Neuron (in vitro differentiated cells): ENCODE results near the gene USP4.

Experiments
- H2AFZ ChIP-seq: one replicate; pipeline ENCODE4 v1.6.1; 2013; ENCODE audit warnings: low read depth, mild to moderate bottlenecking, inconsistent platforms, low read length, moderate library complexity
- H3K27me3 ChIP-seq: one replicate; pipeline ENCODE4 v1.6.1; 2013; ENCODE audit warnings: low read length; ENCODE audit not compliant: insufficient read depth
- H3K36me3 ChIP-seq: one replicate; pipeline ENCODE4 v1.6.1; 2013; ENCODE audit warnings: low read length; ENCODE audit not compliant: insufficient read depth
- H3K4me1 ChIP-seq: one replicate; pipeline ENCODE4 v1.6.1; 2013; ENCODE audit warnings: low read length; ENCODE audit not compliant: insufficient read depth
- H3K4me3 ChIP-seq: 2 replicates; pipeline ENCODE4 v1.5.1; 2013; ENCODE audit warnings: mild to moderate bottlenecking, low read length, moderate library complexity
- H3K9me3 ChIP-seq: one replicate; pipeline ENCODE4 v1.6.1; 2013; ENCODE audit warnings: low read length

USP4 gene

DNA sequence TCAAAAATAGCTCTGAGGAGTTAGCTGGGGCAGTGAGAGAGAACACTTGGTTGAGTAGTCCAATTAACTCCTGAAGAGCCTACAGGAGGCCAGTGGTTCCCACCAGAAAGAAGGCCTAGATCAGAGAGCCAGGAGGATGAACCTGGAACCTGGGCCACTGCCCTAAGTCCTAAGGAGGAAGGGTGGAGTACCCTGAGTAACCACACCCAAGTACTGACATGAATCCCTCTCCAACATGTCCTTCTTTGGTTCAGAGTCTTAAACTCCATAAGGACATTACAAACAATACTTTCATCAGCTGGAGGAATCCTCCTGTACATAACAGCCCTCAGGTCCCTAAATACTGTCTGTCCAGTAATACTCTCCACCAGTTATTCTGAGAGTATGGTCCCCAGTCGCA lies 37.2 kb downstream of the USP4 start:
- Histone ChIP-seq H3K27me3 (no peaks in the 10 kb centered on the region), H2AFZ (no peak overlapping the region), H3K36me3 (peaks cover 70% of the 10 kb centered on the region), H3K4me1 (no peaks in the 10 kb centered on the region), H3K4me3 (no peak overlapping the region), H3K9me3 (peaks cover 5% of the 10 kb centered on the region)

DNA sequence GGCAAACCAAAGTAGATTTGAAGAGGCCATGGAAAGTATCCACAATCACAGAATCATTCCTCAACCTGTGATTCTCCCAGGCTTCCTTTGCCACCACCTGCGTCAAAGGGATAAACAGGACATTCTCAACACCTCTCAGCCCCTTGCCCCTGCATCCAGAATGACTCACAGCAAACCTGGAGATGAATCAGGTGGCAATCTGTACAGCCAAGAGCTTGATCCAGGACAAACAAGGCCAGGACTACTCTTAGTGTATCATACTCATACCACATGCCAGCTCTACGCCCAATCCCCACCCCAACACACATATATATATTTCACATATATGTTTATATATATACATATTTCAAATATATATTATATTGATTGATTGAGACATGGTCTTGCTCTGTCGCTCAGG lies 39.3 kb downstream of the USP4 start:
- Histone ChIP-seq H3K4me3 (no peak overlapping the region), H3K4me1 (no peaks in the 10 kb centered on the region), H3K27me3 (no peaks in the 10 kb centered on the region), H3K9me3 (peaks cover 5% of the 10 kb centered on the region), H2AFZ (no peak overlapping the region), H3K36me3 (peaks cover 74% of the 10 kb centered on the region)

DNA sequence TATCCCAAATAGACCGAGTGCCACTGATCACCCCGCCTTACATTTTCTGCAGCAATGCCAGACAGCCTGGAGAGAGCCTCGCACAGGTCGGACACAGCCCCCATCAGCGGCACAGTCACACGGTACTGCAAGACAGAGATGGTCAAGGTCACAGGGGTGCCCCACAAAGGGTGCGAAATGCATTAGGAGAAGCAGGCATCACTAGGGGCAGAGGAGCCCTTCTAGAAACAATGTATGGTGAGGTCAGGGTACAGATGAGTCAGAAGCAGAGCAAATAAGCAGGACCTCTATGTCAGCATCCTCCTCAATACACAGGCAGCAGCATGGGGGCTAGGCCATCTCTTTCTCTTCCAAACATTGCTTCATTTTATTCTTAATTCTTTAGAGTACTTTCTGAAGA lies 41.3 kb downstream of the USP4 start:
- Histone ChIP-seq H2AFZ (no peak overlapping the region), H3K36me3 (peaks cover 76% of the 10 kb centered on the region), H3K27me3 (no peaks in the 10 kb centered on the region), H3K4me1 (no peaks in the 10 kb centered on the region), H3K9me3 (peaks cover 5% of the 10 kb centered on the region), H3K4me3 (no peak overlapping the region)

DNA sequence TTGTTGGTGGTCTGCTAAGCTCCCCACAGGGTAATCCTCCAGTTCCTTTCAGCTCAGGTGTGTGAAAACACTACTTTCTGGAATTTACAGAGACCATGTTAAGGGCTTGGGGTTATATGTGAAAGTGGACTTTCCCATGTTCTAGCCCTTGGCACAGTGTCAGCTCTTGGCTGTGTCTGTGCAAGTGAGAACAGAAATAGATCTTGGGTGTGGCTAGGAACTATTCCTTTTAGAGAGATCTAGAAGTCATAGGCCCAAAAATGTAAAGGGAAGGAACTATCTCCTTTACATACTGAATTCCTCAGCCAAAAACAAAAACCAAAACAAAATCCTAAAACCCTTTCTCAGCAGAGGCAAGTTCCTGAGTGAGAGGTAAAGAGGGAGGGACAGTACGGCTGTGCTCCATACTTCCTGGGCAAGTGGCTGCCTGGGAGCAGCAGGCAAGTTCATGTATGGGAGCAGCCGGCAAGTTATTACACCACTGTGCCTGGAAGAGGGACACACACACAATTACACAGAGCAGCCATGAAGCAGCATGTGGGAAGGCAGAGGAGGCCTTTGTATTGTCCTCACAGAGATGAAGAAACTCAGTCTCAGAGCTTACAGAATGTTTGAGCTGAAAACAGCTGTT lies 43.0 kb downstream of the USP4 start:
- peaks cover 5% of the 10 kb centered on the region for H3K9me3 ChIP-seq
- peaks cover 75% of the 10 kb centered on the region for H3K36me3 ChIP-seq
- H3K27me3 ChIP-seq = no peaks in the 10 kb centered on the region
- no peak overlapping the region for H3K4me3 ChIP-seq
- no peak overlapping the region for H2AFZ ChIP-seq
- no peaks in the 10 kb centered on the region for H3K4me1 ChIP-seq

DNA sequence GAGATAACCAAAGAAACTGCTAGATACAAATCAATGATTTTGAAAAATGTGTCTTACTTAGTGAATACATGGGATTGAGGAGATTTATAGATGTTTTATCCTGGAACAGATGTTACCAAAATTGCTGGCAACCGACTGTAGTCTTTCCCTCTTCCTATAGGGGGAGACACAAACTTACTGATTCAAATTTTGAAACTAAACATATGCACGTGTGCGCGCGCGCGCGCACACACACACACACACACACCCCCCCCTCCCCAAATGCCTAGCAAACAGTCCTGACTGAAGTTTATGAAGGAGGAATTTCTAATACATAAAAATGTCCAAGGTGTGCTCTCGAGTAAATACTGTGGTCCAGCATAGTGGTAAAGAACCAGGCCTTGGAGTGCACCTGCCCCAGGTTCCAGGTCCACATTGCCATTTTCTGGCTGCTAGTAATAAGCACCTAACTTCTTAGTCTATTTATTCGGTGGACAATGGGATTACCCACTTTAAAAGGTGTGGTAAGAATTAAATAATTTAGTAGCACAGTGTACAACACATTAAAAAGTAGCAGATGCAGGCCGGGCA lies 44.3 kb downstream of the USP4 start:
- no peaks in the 10 kb centered on the region for H3K27me3 ChIP-seq

GRCh38 chr3:49294343-49294742 lies 45.5 kb downstream of the USP4 start:
- no peaks in the 10 kb centered on the region for H3K9me3 ChIP-seq
- peaks cover 74% of the 10 kb centered on the region for H3K36me3 ChIP-seq
- H3K4me1 ChIP-seq = no peaks in the 10 kb centered on the region
- H3K27me3 ChIP-seq = no peaks in the 10 kb centered on the region
- no peak overlapping the region for H3K4me3 ChIP-seq
- H2AFZ ChIP-seq = no peak overlapping the region

More for the DNA sequence above, 44.3 kb downstream of the USP4 start:
- Histone ChIP-seq H3K36me3 (peaks cover 72% of the 10 kb centered on the region), H3K4me1 (no peaks in the 10 kb centered on the region), H2AFZ (no peak overlapping the region), H3K9me3 (peaks cover 2% of the 10 kb centered on the region), H3K4me3 (no peak overlapping the region)

- Histone ChIP-seq H3K4me3 (no peak overlapping the region), H2AFZ (no peak overlapping the region), H3K36me3 (peaks cover 68% of the 10 kb centered on the region), H3K4me1 (no peaks in the 10 kb centered on the region), H3K27me3 (no peaks in the 10 kb centered on the region), H3K9me3 (peaks cover 2% of the 10 kb centered on the region)
These were observed 55.9 kb downstream of the USP4 start for GRCh38 chr3:49283997-49284396.

DNA sequence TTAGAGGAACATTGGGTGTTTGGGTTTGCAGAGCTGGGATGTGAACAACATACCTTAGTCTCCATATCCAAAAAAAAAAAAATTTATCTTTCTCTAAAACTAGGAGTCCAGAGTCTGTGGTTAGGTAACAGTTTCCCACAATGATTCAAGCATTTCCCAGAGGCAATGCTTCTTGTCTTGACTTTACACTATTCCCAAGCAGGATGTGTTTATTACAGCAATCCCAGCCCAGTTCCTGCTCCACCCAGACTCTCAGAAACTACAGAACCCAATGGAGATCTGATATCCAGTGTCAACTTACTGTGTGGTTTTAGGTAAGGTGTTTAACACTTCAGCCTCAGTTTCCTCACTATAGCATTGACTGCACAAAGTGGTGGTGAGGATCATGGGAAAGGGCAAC lies 60.5 kb downstream of the USP4 start:
- no peak overlapping the region for H3K4me3 ChIP-seq
- H3K36me3 ChIP-seq = peaks cover 57% of the 10 kb centered on the region
- H3K27me3 ChIP-seq = no peaks in the 10 kb centered on the region
- no peak overlapping the region for H2AFZ ChIP-seq
- peaks cover 2% of the 10 kb centered on the region for H3K9me3 ChIP-seq
- H3K4me1 ChIP-seq = no peaks in the 10 kb centered on the region

DNA sequence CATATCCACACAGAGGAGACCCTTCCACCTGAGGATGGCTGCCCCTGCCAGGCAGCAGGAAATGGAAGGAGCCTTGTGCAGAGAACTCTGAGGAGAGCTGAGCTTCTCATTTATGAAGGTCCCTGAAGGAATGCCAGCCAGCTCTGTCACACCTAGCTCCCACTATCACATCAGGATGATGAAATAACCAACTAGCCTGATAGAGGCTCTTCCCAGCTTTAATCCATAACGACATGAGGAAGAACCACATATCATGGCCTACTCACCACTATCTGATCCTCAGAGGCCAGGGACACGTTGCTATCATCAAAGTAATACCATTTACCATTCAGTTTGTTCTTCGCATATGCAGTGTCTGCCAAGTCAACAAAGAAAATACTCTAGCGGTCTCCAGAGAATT lies 61.3 kb downstream of the USP4 start:
- H3K9me3 ChIP-seq = peaks cover 2% of the 10 kb centered on the region
- peaks cover 49% of the 10 kb centered on the region for H3K36me3 ChIP-seq
- no peak overlapping the region for H3K4me3 ChIP-seq
- no peak overlapping the region for H2AFZ ChIP-seq
- H3K4me1 ChIP-seq = no peaks in the 10 kb centered on the region
- no peaks in the 10 kb centered on the region for H3K27me3 ChIP-seq

GRCh38 chr3:49277383-49277775 lies 62.5 kb downstream of the USP4 start:
- Histone ChIP-seq H2AFZ (no peak overlapping the region), H3K27me3 (no peaks in the 10 kb centered on the region), H3K36me3 (peaks cover 45% of the 10 kb centered on the region), H3K9me3 (no peaks in the 10 kb centered on the region), H3K4me3 (no peak overlapping the region), H3K4me1 (no peaks in the 10 kb centered on the region)

GRCh38 chr3:49276475-49277382 lies 63.1 kb downstream of the USP4 start, which contains the start of gene C3orf62:
TSS of gene C3orf62 (minus strand) at chr3:49277232. CDS start at chr3:49276872, 360 bp downstream.
- H3K4me3 ChIP-seq = no peak within 1 kb of the TSS
- H3K36me3 ChIP-seq = peaks cover 45% of the 10 kb centered on the region
- H2AFZ ChIP-seq = no peak within 1 kb of the TSS
- H3K9me3 ChIP-seq = no peaks in the 10 kb centered on the region
- H3K4me1 ChIP-seq = no peaks in the 10 kb centered on the region
- no peaks in the 10 kb centered on the region for H3K27me3 ChIP-seq

DNA sequence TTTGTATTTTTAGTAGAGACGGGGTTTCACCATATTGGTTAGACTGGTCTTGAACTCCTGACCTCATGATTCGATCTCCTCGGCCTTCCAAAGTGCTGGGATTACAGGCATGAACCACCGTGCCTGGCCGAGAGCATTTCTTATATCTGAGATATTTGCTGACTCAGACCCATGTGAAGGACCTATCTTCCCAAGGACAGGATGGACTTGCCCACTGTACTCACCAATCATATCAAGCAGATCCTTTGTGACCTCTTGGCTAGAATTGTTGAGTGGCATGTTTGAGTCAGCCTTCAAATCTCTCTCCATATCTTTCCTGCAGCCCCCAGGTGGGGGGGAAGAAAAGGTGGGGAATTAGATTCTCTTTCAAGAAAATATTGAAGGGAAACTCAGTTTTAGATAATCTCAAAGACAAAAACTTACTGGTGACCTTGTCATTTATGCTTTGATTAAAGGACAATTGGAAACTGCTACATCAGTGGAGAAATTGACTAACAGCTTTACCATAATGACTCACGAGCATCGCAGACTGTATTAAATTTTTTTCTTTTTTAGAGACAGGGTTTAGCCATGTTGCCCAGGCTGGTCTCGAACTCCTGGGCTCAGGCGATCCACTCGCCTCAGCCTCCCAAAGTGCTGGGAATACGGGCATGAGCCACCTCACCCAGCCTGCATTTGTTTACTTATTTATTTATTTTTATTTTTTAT lies 65.9 kb downstream of the USP4 start:
- Histone ChIP-seq H2AFZ (no peak overlapping the region), H3K27me3 (no peaks in the 10 kb centered on the region), H3K4me1 (no peaks in the 10 kb centered on the region), H3K9me3 (no peaks in the 10 kb centered on the region), H3K4me3 (no peak overlapping the region), H3K36me3 (peaks cover 48% of the 10 kb centered on the region)

- Histone ChIP-seq H3K36me3 (peaks cover 22% of the 10 kb centered on the region), H3K4me1 (peaks cover 9% of the 10 kb centered on the region), H3K9me3 (no peaks in the 10 kb centered on the region), H2AFZ (no peak overlapping the region), H3K4me3 (no peak overlapping the region), H3K27me3 (no peaks in the 10 kb centered on the region)
These were observed 68.8 kb downstream of the USP4 start for GRCh38 chr3:49271047-49271446.
